ENCODE data around the gene IBA57. TPM values are rescaled to one million over a fixed set of nuclear protein-coding genes. Genes with fewer than 3 reads are reported as not detected.

IBA57 gene
- polyA plus RNA-seq, 1 donor (not counting 4 experiments of a cell fraction or from before 2014, with no cell fraction given) = 1.5 TPM

DNA sequence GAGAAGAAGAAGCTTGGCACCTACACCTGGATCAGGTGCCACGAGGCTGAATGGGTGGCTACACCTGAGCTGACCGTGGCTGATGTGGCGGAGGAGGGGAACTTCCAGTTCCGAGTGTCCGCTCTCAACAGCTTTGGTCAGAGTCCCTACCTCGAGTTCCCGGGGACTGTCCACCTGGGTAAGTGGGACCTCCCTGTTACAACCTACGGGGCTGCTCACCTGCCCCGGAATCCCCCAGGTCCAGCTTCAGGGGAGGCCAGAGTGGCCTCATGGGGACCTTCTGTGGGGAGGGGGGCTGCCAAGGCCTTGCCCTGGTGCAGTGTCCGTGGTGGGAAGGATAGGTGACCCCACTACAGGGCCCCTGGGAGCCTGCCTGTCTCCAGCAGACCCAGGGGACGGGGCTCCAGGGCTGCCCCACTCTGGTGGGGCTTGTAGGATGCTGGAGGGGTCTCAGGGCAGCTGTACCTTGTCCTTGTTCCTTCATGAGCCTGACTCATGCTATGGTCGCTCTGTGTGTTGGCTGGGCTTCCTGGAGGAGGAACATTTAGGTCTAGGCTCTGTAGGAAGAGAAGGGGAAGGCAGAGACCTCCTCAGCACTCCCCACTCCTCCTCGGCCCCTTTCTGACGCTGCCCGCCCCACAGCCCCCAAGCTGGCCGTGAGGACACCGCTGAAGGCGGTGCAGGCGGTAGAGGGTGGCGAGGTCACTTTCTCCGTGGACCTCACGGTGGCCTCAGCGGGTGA is 49.5 kb downstream of the IBA57 start:
- no peaks in the 10 kb centered on the region for H3K79me2 ChIP-seq (ENCODE audit: control insufficient read depth, insufficient read depth, low read length)
- no peak overlapping the region for H3K27ac ChIP-seq (ENCODE audit: control insufficient read depth, insufficient read depth, low read length)
- no peaks in the 10 kb centered on the region for H4K20me1 ChIP-seq (ENCODE audit: control insufficient read depth, extremely low read depth, insufficient read depth, low read length)
- H2AFZ ChIP-seq (ENCODE audit: control insufficient read depth, low read length) = no peak overlapping the region
- no peak overlapping the region for H3K4me3 ChIP-seq (ENCODE audit: control insufficient read depth in 2 of 3, extremely low read depth in 1 of 3, insufficient read depth in 2 of 3, low read depth in 1 of 3, low read length in 3 of 3)
- no peaks in the 10 kb centered on the region for H3K9me3 ChIP-seq (ENCODE audit: control insufficient read depth, low read depth, low read length)
- H3K4me1 ChIP-seq (ENCODE audit: control insufficient read depth, extremely low read depth, insufficient read depth, low read length) = no peaks in the 10 kb centered on the region
- TF ChIP-seq EZH2 (IDR thresholded peaks at IDR 0.05; ENCODE audit: low read length) = no peak
- TF ChIP-seq, protein P1, sequence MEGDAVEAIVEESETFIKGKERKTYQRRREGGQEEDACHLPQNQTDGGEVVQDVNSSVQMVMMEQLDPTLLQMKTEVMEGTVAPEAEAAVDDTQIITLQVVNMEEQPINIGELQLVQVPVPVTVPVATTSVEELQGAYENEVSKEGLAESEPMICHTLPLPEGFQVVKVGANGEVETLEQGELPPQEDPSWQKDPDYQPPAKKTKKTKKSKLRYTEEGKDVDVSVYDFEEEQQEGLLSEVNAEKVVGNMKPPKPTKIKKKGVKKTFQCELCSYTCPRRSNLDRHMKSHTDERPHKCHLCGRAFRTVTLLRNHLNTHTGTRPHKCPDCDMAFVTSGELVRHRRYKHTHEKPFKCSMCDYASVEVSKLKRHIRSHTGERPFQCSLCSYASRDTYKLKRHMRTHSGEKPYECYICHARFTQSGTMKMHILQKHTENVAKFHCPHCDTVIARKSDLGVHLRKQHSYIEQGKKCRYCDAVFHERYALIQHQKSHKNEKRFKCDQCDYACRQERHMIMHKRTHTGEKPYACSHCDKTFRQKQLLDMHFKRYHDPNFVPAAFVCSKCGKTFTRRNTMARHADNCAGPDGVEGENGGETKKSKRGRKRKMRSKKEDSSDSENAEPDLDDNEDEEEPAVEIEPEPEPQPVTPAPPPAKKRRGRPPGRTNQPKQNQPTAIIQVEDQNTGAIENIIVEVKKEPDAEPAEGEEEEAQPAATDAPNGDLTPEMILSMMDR (optimal IDR thresholded peaks at IDR 0.05 in 1 of 3, IDR thresholded peaks at IDR 0.05 in 1 of 3, conservative IDR thresholded peaks at IDR 0.05 in 1 of 3; ENCODE audit: extremely low read depth in 1 of 3, insufficient read depth in 2 of 3, low read length in 3 of 3) = no peak
- no peaks in the 10 kb centered on the region for H3K36me3 ChIP-seq (ENCODE audit: control insufficient read depth in 2 of 2, extremely low read depth in 1 of 2, insufficient read depth in 2 of 2, low read length in 2 of 2)
- H3K9ac ChIP-seq (ENCODE audit: control insufficient read depth, extremely low read depth, insufficient read depth, low read length) = no peak overlapping the region
- H3K9me1 ChIP-seq (ENCODE audit: control insufficient read depth, extremely low read depth, insufficient read depth, low read length) = no peaks in the 10 kb centered on the region
- no peaks in the 10 kb centered on the region for H3K27me3 ChIP-seq (ENCODE audit: control insufficient read depth, extremely low read depth, insufficient read depth, low read length)
- dilution Hi-C loops (cut with MboI; ENCODE audit: extremely low pct_ligation_motif_present, low sequenced_read_pairs) = no loop called here
- FAIRE-seq = no peak
- H3K4me2 ChIP-seq (ENCODE audit: control insufficient read depth, extremely low read depth, insufficient read depth, low read depth, low read length) = no peak overlapping the region
- no peak for DNase-seq (ENCODE audit: low read depth, low spot score)

DNA sequence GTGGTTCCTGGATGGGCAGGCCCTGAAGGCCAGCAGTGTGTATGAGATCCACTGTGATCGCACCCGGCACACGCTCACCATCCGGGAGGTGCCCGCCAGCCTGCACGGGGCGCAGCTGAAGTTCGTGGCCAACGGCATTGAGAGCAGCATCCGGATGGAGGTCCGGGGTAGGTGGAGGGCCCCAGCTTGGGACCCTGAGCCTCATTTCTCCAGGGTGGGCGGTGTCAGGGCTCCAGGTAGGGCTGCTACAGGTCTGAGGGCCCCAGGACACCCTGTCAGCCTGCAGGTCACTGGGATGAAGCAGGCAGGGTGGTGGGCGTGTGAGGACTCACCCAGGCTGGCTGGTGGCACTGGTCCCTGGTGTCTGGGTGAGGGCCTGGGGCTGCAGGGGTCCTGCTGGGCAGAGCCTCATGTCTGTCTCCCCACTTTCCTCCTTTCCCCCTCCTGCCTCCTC is 50.1 kb downstream of the IBA57 start:
- Histone ChIP-seq H3K9me3 (ENCODE audit: control insufficient read depth, low read depth, low read length) (no peaks in the 10 kb centered on the region), H3K4me3 (ENCODE audit: control insufficient read depth in 2 of 3, extremely low read depth in 1 of 3, insufficient read depth in 2 of 3, low read depth in 1 of 3, low read length in 3 of 3) (no peak overlapping the region), H3K79me2 (ENCODE audit: control insufficient read depth, insufficient read depth, low read length) (no peaks in the 10 kb centered on the region), H2AFZ (ENCODE audit: control insufficient read depth, low read length) (no peak overlapping the region), H3K27ac (ENCODE audit: control insufficient read depth, insufficient read depth, low read length) (no peak overlapping the region), H4K20me1 (ENCODE audit: control insufficient read depth, extremely low read depth, insufficient read depth, low read length) (no peaks in the 10 kb centered on the region), H3K9me1 (ENCODE audit: control insufficient read depth, extremely low read depth, insufficient read depth, low read length) (no peaks in the 10 kb centered on the region), H3K36me3 (ENCODE audit: control insufficient read depth in 2 of 2, extremely low read depth in 1 of 2, insufficient read depth in 2 of 2, low read length in 2 of 2) (no peaks in the 10 kb centered on the region), H3K4me1 (ENCODE audit: control insufficient read depth, extremely low read depth, insufficient read depth, low read length) (no peaks in the 10 kb centered on the region), H3K27me3 (ENCODE audit: control insufficient read depth, extremely low read depth, insufficient read depth, low read length) (no peaks in the 10 kb centered on the region), H3K9ac (ENCODE audit: control insufficient read depth, extremely low read depth, insufficient read depth, low read length) (no peak overlapping the region), H3K4me2 (ENCODE audit: control insufficient read depth, extremely low read depth, insufficient read depth, low read depth, low read length) (no peak overlapping the region)
- FAIRE-seq (no peak), DNase-seq (ENCODE audit: low read depth, low spot score) (no peak)
- dilution Hi-C loops (cut with MboI; ENCODE audit: extremely low pct_ligation_motif_present, low sequenced_read_pairs) = no loop called here
- TF ChIP-seq, protein P1 (optimal IDR thresholded peaks at IDR 0.05 in 1 of 3, IDR thresholded peaks at IDR 0.05 in 1 of 3, conservative IDR thresholded peaks at IDR 0.05 in 1 of 3; ENCODE audit: extremely low read depth in 1 of 3, insufficient read depth in 2 of 3, low read length in 3 of 3) = no peak
- no peak for TF ChIP-seq EZH2 (IDR thresholded peaks at IDR 0.05; ENCODE audit: low read length)

Measured in keratinocyte (primary cell).